Activated CD4-positive, alpha-beta T cell treated with anti-CD3 and anti-CD28 coated beads, Interleukin-10, Interleukin-2, amounts not matched to agents 100 ng/mL and 50 ng/mL, durations not matched to agents 16 hours and 8 hours (primary cell): ENCODE measurements around the gene KNOP1.
"Not testable (repeated sequence)": the region's sequence is repeated elsewhere in the genome, so short reads cannot be mapped to it uniquely, and the experiment has no call there.

ENCODE experiments used
- DNase-seq: peaks from one replicate; pipeline ENCODE4 v3.0.0-alpha.2; 2020

Gene KNOP1

DNA sequence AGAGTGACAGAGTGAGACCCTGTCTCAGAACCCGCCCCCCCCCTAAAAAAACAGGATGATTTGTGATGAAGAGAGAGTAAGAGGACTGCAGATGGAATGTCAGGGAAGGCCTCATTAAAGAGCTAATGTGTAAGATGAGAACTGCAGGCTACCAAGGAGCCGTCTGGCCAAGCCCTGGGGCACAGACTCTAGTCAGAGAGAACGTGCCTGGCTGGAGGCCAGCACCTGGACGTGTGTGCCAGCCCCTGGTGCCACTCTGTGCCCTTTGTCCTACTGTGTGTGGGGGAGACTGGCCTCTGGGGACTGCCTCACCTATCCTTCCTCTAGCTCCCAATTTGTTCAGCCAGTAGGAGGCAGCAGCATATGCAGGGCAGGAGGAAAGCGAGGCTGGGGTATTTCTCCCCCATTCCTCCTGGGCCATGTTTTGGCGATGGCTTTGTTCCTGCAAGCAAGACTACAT is 37.1 kb downstream of the KNOP1 start:
- no peak for DNase-seq

DNA sequence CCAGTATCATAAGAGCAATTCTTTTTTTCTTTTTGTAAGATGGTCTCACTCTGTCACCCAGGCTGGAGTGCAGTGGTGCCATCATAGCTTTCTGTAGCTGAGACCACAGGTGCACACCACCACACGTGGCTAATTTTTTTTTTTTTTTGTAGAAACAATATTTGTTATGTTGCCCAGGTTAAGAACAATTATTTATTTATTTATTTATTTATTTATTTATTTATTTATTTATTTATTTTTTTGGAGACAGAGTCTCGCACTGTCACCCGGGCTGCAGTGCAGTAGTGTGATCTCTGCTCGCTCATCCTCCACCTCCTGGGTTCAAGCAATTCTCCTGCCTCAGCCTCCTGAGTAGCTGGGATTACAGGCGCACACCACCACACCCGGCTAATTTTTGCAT is 38.7 kb downstream of the KNOP1 start:
- not testable (repeated sequence) for DNase-seq

GRCh38 chr16:19678804-19679203 is 39.2 kb downstream of the KNOP1 start:
- no peak for DNase-seq

- DNase-seq, result no peak
These were observed 40.6 kb downstream of the KNOP1 start for GRCh38 chr16:19677402-19677801.

DNA sequence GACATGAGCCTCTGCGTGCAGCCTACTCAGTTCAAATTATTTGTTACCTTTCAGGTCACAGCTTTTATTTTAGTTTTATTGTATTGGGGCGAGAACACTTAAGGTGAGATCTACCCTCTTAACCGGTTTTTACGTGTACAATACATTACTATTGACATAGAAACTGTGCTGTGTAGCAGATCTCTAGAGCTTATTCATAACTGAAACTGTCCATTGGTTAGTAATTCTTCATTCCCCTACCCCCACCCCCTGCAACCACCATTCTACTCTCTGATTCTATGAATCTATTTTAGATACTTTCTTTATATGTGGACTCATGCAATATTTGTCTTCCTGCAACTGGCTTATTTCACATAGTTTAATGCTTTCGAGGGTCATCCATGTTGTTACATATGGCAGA is 43.5 kb downstream of the KNOP1 start:
- no peak for DNase-seq

GRCh38 chr16:19672378-19672777 is 45.6 kb downstream of the KNOP1 start:
- DNase-seq, result no peak

DNA sequence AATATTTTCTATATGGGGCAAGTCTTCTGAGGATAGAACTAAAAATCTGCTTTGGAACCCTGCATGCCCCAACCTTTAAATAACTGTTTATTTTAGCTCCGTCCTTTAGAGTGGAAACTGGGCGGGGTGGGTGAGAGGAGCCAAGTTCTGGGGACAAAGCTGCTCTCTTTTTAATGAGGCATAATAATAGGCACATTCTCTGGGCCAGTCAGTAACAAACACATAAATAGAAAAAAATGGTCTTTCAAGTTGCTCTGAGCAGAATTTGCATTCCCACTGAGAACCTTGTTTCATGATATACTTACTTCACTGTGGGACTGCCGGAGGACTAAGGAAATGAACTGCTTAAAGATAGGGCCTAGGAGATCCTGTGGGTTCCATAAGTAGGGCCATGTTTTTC is 51.5 kb downstream of the KNOP1 start:
- no peak for DNase-seq

- DNase-seq, result not testable (repeated sequence)
These were observed 52.7 kb downstream of the KNOP1 start for GRCh38 chr16:19665313-19665712.

DNA sequence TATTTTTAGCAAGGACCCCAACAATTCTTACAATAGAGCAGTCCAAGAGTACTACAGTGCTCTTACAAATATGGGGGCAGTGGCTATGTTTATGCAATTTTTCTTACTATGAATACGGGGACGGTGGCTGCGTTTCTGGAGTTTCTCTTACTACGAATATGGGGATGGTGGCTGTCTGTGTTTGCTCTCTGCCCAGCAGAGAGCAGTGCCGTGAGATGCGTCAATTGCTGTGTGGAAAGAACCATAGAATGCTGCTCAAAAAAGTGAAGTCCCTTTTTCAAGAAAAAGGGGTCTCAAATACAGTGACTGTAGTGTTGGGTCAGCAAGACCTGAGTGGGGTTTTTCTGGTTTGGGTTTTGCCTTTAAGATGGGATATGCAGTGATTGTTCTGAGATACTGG is 53.9 kb downstream of the KNOP1 start:
- no peak for DNase-seq

- DNase-seq, result no peak
These were observed 55.7 kb downstream of the KNOP1 start for GRCh38 chr16:19662351-19662750.

- peak; percentile 16 for DNase-seq
These were observed 57.6 kb downstream of the KNOP1 start for GRCh38 chr16:19660432-19660831.

GRCh38 chr16:19659554-19659953 is 58.5 kb downstream of the KNOP1 start:
- DNase-seq, result no peak

GRCh38 chr16:19657831-19658230 is 60.2 kb downstream of the KNOP1 start:
- DNase-seq, result no peak

GRCh38 chr16:19655242-19655777 is 62.7 kb downstream of the KNOP1 start:
- DNase-seq, result no peak

- DNase-seq, result no peak
These were observed 63.9 kb downstream of the KNOP1 start for GRCh38 chr16:19654147-19654546.
